ENCODE data around the gene FLT3LG.
"Not testable (repeated sequence)": the region's sequence is repeated elsewhere in the genome, so short reads cannot be mapped to it uniquely, and the experiment has no call there.

Gene FLT3LG

DNA sequence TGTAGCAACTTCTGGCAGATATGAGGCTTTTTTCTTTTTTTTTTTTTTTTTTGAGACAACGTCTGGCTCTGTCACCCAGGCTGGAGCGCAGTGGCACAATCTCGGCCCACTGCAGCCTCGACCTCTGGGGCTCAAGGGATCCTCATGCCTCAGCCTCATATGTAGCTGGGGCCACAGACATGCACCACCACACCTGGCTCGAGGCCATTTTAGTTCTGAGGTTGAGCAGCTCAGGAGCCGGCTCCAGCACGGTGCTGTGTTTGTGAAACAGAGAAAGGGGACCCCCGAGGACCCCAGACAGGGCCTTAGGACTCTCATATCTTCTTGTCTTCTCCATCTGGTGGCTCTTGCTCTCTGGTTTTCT, 3.4 kb upstream of the FLT3LG start:
- TF ChIP-seq, protein P1, sequence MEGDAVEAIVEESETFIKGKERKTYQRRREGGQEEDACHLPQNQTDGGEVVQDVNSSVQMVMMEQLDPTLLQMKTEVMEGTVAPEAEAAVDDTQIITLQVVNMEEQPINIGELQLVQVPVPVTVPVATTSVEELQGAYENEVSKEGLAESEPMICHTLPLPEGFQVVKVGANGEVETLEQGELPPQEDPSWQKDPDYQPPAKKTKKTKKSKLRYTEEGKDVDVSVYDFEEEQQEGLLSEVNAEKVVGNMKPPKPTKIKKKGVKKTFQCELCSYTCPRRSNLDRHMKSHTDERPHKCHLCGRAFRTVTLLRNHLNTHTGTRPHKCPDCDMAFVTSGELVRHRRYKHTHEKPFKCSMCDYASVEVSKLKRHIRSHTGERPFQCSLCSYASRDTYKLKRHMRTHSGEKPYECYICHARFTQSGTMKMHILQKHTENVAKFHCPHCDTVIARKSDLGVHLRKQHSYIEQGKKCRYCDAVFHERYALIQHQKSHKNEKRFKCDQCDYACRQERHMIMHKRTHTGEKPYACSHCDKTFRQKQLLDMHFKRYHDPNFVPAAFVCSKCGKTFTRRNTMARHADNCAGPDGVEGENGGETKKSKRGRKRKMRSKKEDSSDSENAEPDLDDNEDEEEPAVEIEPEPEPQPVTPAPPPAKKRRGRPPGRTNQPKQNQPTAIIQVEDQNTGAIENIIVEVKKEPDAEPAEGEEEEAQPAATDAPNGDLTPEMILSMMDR (IDR thresholded peaks at IDR 0.05; ENCODE audit: low read depth, low read length) = no peak
- TF ChIP-seq POLR2A (IDR thresholded peaks at IDR 0.05; ENCODE audit: extremely low read depth, insufficient read length) (no peak), MYC (IDR thresholded peaks at IDR 0.05; ENCODE audit: low read depth, low read length) (no peak)
- TF ChIP-seq, protein P2, sequence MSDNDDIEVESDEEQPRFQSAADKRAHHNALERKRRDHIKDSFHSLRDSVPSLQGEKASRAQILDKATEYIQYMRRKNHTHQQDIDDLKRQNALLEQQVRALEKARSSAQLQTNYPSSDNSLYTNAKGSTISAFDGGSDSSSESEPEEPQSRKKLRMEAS (IDR thresholded peaks at IDR 0.05; ENCODE audit: low read depth, low read length) = no peak
- DNase-seq (ENCODE audit: low read depth) = no peak
- no peak overlapping the region for H3K4me3 ChIP-seq (ENCODE audit: low read depth, low read length)

DNA sequence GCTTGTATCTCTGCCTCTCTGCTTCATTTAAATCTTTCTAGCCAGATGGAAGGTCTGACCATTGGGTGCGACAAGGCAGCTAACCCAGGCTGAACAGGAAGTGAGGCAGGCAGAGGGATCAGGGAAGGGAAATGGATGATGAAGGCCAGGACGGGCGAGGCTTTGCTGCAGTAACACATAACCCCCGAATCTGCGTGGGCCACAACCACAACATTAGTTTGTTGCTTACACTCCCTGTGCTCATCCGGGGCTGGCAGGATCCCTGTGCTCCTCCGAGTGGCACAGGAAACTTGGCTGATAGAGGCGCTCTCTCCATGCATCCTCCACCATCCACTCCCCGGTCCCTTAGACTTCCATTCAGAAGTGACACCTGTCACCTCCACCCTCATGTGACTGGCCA, 1.1 kb upstream of the FLT3LG start:
- no peak for DNase-seq (ENCODE audit: low read depth)
- no peak overlapping the region for H3K4me3 ChIP-seq (ENCODE audit: low read depth, low read length)
- TF ChIP-seq, protein P2 (IDR thresholded peaks at IDR 0.05; ENCODE audit: low read depth, low read length) = no peak
- TF ChIP-seq, protein P1 (IDR thresholded peaks at IDR 0.05; ENCODE audit: low read depth, low read length) = no peak
- TF ChIP-seq POLR2A (IDR thresholded peaks at IDR 0.05; ENCODE audit: extremely low read depth, insufficient read length) (no peak), MYC (IDR thresholded peaks at IDR 0.05; ENCODE audit: low read depth, low read length) (no peak)

DNA sequence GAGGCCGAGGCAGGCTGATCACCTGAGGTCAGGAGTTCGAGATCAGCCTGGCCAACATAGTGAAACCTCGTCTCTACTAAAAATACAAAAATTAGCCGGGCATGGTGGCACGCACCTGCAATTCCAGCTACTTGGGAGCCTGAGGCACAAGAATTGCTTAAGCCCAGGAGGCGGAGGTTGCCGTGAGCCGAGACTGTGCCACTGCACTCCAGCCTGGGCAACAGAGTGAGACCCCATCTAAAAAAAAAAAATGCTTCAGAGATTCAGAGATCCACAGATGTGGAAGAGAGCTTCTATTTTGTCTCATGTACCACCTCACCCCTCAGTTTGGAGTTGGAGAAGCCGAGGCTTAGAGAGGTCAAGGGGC, 531 bp upstream of the FLT3LG start:
- H3K4me3 ChIP-seq (ENCODE audit: low read depth, low read length) = peak overlapping the region; percentile 21
- DNase-seq (ENCODE audit: low read depth) = not testable (repeated sequence)

- no peak overlapping the region for H3K4me3 ChIP-seq (ENCODE audit: low read depth, low read length)
- TF ChIP-seq, protein P2 (IDR thresholded peaks at IDR 0.05; ENCODE audit: low read depth, low read length) = no peak
- TF ChIP-seq, protein P1 (IDR thresholded peaks at IDR 0.05; ENCODE audit: low read depth, low read length) = no peak
- TF ChIP-seq MYC (IDR thresholded peaks at IDR 0.05; ENCODE audit: low read depth, low read length) = no peak
- TF ChIP-seq POLR2A (IDR thresholded peaks at IDR 0.05; ENCODE audit: extremely low read depth, insufficient read length) = no peak
- no peak for DNase-seq (ENCODE audit: low read depth)
Measured at GRCh38 chr19:49474542-49474924, 518 bp downstream of the FLT3LG start.

- DNase-seq (ENCODE audit: low read depth) = no peak
- TF ChIP-seq MYC (IDR thresholded peaks at IDR 0.05; ENCODE audit: low read depth, low read length) (no peak), POLR2A (IDR thresholded peaks at IDR 0.05; ENCODE audit: extremely low read depth, insufficient read length) (no peak)
- TF ChIP-seq, protein P1 (IDR thresholded peaks at IDR 0.05; ENCODE audit: low read depth, low read length) = no peak
- TF ChIP-seq, protein P2 (IDR thresholded peaks at IDR 0.05; ENCODE audit: low read depth, low read length) = no peak
- no peak overlapping the region for H3K4me3 ChIP-seq (ENCODE audit: low read depth, low read length)
Measured at GRCh38 chr19:49475191-49475917, 1.3 kb downstream of the FLT3LG start.

DNA sequence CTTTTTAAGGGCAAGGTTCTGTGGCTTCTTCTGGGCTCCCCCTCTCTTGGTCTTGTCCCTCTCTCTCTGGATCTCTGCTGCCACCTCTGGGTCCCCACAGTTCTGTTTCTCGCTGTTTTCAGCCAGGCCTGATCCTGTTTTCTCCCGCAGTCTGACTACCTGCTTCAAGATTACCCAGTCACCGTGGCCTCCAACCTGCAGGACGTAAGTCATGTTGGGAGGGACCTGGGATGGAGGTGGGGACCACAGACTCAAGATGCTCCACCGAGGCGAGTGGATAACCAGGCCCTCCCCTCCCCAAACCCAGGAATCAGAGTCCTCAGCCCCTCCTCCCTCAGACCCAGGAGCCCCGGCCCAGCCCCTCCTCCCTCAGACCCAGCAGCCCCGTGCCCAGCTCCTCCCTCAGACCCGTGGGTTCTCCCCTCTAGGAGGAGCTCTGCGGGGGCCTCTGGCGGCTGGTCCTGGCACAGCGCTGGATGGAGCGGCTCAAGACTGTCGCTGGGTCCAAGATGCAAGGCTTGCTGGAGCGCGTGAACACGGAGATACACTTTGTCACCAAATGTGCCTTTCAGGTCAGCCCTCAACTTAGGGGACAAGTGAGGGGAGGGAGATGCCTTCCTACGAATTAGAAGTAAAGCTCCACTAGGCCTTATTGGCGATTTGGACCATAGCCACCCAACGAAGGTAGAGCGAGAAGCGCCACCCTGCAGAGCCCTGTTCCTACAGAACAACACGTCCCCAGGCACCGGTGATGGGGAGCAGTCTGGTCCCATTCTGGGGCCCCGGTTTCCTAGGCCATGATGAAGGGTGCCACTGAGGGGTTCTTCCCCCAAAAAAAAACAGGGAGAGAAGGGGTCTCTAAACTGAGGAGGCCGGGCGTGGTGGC, 2.2 kb downstream of the FLT3LG start:
- DNase-seq (ENCODE audit: low read depth) = peak; percentile 67
- no peak; the same call in 1 of the 2 replicates for TF ChIP-seq MYC (IDR thresholded peaks at IDR 0.05; ENCODE audit: low read depth, low read length)
- TF ChIP-seq, protein P1 (IDR thresholded peaks at IDR 0.05; ENCODE audit: low read depth, low read length) = peak; percentile 72
- H3K4me3 ChIP-seq (ENCODE audit: low read depth, low read length) = no peak overlapping the region

Data from NB4 (cell line).